ENCODE results near the gene HSPB2. TPM values are rescaled to one million over a fixed set of nuclear protein-coding genes. Genes with fewer than 3 reads are reported as not detected.

Gene HSPB2
- total RNA-seq, 1 donor from 2014 or later, result not detected

DNA sequence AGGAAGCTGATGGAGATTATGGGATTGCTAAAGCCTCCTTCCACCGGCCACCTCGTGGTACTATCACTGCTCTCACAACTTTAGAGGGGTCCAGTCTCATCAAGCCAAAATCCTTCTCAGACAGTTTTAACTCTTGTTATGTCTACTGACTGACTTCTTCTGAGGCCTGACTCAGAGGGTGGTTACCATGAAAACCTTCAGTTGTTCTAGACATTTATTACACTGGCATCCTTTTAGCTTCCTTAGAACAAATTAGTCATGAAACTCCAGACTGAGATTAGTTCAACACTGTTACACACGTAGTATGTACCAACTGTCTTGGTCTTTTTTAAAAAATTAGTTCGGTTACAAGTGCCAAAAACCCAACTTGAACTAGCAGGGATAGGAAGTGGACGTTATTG, 32.1 kb downstream of the HSPB2 start:
- Mint-ChIP-seq H3K36me3 (ENCODE audit: insufficient read depth) (peaks cover 1% of the 10 kb centered on the region), H3K27me3 (no peaks in the 10 kb centered on the region), H3K9me3 (ENCODE audit: low read depth) (no peaks in the 10 kb centered on the region), H3K4me3 (ENCODE audit: low read depth) (no peak overlapping the region), H3K4me1 (ENCODE audit: low read depth) (peaks cover 8% of the 10 kb centered on the region), H3K27ac (no peak overlapping the region)
- no peak for DNase-seq (ENCODE audit: low spot score, unreplicated experiment)
- TF ChIP-seq CTCF (IDR thresholded peaks at IDR 0.05; ENCODE audit: unreplicated experiment), result no peak

DNA sequence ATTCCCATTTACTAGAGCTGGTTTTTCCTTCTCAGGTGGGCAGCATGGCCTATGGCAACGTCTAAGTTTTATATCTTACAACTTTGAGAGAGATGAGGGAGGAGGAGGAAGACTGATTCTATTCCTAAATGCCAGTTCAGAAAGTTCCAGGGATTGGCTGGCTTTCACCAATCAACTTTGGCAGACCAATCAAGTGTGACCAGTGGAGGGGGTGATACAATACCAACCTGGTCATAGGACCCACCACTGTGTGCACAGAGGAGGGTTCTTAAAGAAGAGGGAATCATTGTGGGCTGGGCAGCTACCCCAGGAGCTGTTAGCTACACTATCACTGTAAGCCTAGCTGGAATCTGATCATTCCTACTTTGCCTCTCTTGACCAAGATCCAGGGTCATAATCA, 32.7 kb downstream of the HSPB2 start:
- no peak overlapping the region for H3K27ac Mint-ChIP-seq
- no peak for TF ChIP-seq CTCF (IDR thresholded peaks at IDR 0.05; ENCODE audit: unreplicated experiment)
- H3K4me3 Mint-ChIP-seq (ENCODE audit: low read depth), result no peak overlapping the region

GRCh38 chr11:111946499-111946898, 34.0 kb downstream of the HSPB2 start:
- Mint-ChIP-seq H3K4me1 (ENCODE audit: low read depth) (peaks cover 4% of the 10 kb centered on the region), H3K9me3 (ENCODE audit: low read depth) (no peaks in the 10 kb centered on the region), H3K27ac (no peak overlapping the region), H3K4me3 (ENCODE audit: low read depth) (no peak overlapping the region), H3K27me3 (no peaks in the 10 kb centered on the region), H3K36me3 (ENCODE audit: insufficient read depth) (no peaks in the 10 kb centered on the region)
- DNase-seq (ENCODE audit: low spot score, unreplicated experiment), result no peak
- TF ChIP-seq CTCF (IDR thresholded peaks at IDR 0.05; ENCODE audit: unreplicated experiment), result no peak

More for the DNA sequence above, 32.7 kb downstream of the HSPB2 start:
- no peak for DNase-seq (ENCODE audit: low spot score, unreplicated experiment)
- Mint-ChIP-seq H3K9me3 (ENCODE audit: low read depth) (no peaks in the 10 kb centered on the region), H3K27me3 (no peaks in the 10 kb centered on the region), H3K36me3 (ENCODE audit: insufficient read depth) (peaks cover 1% of the 10 kb centered on the region), H3K4me1 (ENCODE audit: low read depth) (peaks cover 7% of the 10 kb centered on the region)

- H3K4me1 Mint-ChIP-seq (ENCODE audit: low read depth), result peaks cover 4% of the 10 kb centered on the region
- peaks cover 2% of the 10 kb centered on the region for H3K36me3 Mint-ChIP-seq (ENCODE audit: insufficient read depth)
- H3K4me3 Mint-ChIP-seq (ENCODE audit: low read depth), result no peak overlapping the region
- no peak for DNase-seq (ENCODE audit: low spot score, unreplicated experiment)
- no peak for TF ChIP-seq CTCF (IDR thresholded peaks at IDR 0.05; ENCODE audit: unreplicated experiment)
- H3K27me3 Mint-ChIP-seq, result no peaks in the 10 kb centered on the region
- no peak overlapping the region for H3K27ac Mint-ChIP-seq
- H3K9me3 Mint-ChIP-seq (ENCODE audit: low read depth), result no peaks in the 10 kb centered on the region
Measured at GRCh38 chr11:111947143-111947542, 34.6 kb downstream of the HSPB2 start.

GRCh38 chr11:111949519-111950426, 37.2 kb downstream of the HSPB2 start:
- Mint-ChIP-seq H3K4me3 (ENCODE audit: low read depth) (no peak overlapping the region), H3K27ac (no peak overlapping the region), H3K9me3 (ENCODE audit: low read depth) (no peaks in the 10 kb centered on the region), H3K4me1 (ENCODE audit: low read depth) (no peaks in the 10 kb centered on the region), H3K36me3 (ENCODE audit: insufficient read depth) (peaks cover 4% of the 10 kb centered on the region), H3K27me3 (no peaks in the 10 kb centered on the region)
- TF ChIP-seq CTCF (IDR thresholded peaks at IDR 0.05; ENCODE audit: unreplicated experiment), result no peak
- no peak for DNase-seq (ENCODE audit: low spot score, unreplicated experiment)
